ENCODE data around the gene CABP2.
"Not testable (repeated sequence)": the region's sequence is repeated elsewhere in the genome, so short reads cannot be mapped to it uniquely, and the experiment has no call there.

The CABP2 gene

DNA sequence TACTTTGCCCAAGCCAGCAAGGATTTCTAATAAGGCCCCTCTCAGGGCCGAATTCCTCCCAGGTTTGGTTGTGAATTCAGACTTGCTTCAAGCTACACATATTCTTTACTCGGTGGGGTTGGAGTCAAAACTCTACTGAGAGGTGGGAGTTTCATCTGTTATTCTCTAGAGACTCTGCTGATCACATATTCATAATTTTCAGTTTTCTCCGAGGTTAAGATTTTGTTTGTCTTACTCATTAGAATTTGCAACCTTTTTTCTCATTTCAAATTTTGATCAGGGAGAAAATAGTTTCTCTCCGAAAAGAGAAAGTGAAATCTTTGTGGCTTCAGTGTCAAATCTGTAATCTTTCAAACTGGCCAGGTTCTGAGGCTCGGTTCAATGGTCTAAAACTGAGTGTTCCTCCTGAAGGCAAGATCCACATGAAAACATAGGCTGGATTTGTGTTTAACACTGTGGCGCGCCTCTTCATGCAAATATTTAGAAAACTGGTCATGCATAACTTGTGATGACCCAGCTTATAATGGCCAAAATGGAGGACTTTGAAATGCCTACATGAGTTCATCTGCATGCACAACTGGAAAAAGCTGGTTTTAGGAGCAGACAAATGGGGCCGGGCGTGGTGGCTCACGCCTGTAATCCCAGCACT, 38.8 kb upstream of the CABP2 start:
- no peak overlapping the region for H2AFZ ChIP-seq (ENCODE audit: low read length)

DNA sequence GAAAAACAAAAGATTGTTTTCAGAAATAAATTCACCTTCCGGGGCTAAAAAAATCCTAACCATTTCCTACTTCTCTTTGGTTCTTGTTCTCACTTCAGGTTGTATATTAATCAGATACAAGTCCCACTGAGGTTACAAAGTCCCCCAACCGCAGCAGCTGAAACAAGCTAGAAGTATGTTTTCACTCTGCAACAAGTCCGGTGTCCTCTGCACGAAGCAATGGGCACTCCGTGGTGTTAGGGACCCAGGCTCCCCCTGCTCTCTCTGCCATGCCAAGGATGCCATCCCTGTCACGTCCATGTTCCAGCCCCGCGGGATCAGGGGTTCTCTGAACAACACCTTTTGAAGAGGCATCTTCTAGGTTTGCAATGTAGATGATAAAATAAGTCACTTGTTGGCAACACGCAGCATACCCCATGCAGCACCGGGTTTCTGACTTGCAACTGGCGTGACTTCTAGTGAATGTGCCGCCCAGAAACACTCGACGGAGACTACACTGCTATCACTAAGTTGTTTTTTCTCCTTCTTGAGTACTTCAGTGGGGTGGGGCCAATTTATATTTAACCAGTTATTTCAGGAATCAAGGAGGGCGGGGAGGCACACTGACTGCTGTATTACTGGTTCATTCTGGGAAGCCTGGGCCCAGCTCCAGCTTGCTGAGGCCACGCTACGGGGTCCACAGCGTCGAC, 35.0 kb upstream of the CABP2 start:
- no peak overlapping the region for H3K4me2 ChIP-seq (ENCODE audit: low read length)
- TF ChIP-seq, protein P1, sequence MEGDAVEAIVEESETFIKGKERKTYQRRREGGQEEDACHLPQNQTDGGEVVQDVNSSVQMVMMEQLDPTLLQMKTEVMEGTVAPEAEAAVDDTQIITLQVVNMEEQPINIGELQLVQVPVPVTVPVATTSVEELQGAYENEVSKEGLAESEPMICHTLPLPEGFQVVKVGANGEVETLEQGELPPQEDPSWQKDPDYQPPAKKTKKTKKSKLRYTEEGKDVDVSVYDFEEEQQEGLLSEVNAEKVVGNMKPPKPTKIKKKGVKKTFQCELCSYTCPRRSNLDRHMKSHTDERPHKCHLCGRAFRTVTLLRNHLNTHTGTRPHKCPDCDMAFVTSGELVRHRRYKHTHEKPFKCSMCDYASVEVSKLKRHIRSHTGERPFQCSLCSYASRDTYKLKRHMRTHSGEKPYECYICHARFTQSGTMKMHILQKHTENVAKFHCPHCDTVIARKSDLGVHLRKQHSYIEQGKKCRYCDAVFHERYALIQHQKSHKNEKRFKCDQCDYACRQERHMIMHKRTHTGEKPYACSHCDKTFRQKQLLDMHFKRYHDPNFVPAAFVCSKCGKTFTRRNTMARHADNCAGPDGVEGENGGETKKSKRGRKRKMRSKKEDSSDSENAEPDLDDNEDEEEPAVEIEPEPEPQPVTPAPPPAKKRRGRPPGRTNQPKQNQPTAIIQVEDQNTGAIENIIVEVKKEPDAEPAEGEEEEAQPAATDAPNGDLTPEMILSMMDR (IDR thresholded peaks at IDR 0.05; ENCODE audit: low read length) = no peak
- TF ChIP-seq EZH2 (IDR thresholded peaks at IDR 0.05; ENCODE audit: borderline replicate concordance, low read length) = no peak
- no peak overlapping the region for H3K9ac ChIP-seq (ENCODE audit: low read length)

More for the DNA sequence above, 38.8 kb upstream of the CABP2 start:
- no peaks in the 10 kb centered on the region for H3K36me3 ChIP-seq (ENCODE audit: insufficient read depth, low read length)
- no peaks in the 10 kb centered on the region for H3K9me2 ChIP-seq (ENCODE audit: low read depth, low read length)
- H3K4me3 ChIP-seq (ENCODE audit: low read depth, low read length, poor library complexity, severe bottlenecking) = no peak overlapping the region
- H3K9ac ChIP-seq (ENCODE audit: low read length) = no peak overlapping the region
- no peaks in the 10 kb centered on the region; the same call in none of the 2 replicates for H3K27me3 ChIP-seq (ENCODE audit: insufficient read depth, low read length)
- no peaks in the 10 kb centered on the region for H3K9me3 ChIP-seq (ENCODE audit: low read length)
- no peak for TF ChIP-seq EZH2 (IDR thresholded peaks at IDR 0.05; ENCODE audit: borderline replicate concordance, low read length)
- TF ChIP-seq, protein P1 (IDR thresholded peaks at IDR 0.05; ENCODE audit: low read length) = no peak
- H3K79me2 ChIP-seq (ENCODE audit: insufficient read depth, low read length) = no peaks in the 10 kb centered on the region
- H3F3A ChIP-seq (ENCODE audit: insufficient read depth, low read length) = no peaks in the 10 kb centered on the region
- H3K27ac ChIP-seq (ENCODE audit: low read depth, low read length, poor library complexity, severe bottlenecking) = no peak overlapping the region
- H3K4me1 ChIP-seq (ENCODE audit: insufficient read depth, low read length, severe bottlenecking) = peaks cover 9% of the 10 kb centered on the region
- H4K20me1 ChIP-seq (ENCODE audit: insufficient read depth, low read length) = no peaks in the 10 kb centered on the region
- H3K4me2 ChIP-seq (ENCODE audit: low read length) = peak overlapping the region; percentile 26; the same call in 1 of the 2 replicates

GRCh38 chr11:67556244-67556643, 33.0 kb upstream of the CABP2 start:
- TF ChIP-seq, protein P1 (IDR thresholded peaks at IDR 0.05; ENCODE audit: low read length) = no peak
- TF ChIP-seq EZH2 (IDR thresholded peaks at IDR 0.05; ENCODE audit: borderline replicate concordance, low read length) = no peak
- H3K4me1 ChIP-seq (ENCODE audit: insufficient read depth, low read length, severe bottlenecking) = no peaks in the 10 kb centered on the region
- no peaks in the 10 kb centered on the region; the same call in none of the 2 replicates for H3K27me3 ChIP-seq (ENCODE audit: insufficient read depth, low read length)
- peaks cover 7% of the 10 kb centered on the region; the same call in 1 of the 2 replicates for H3K9me3 ChIP-seq (ENCODE audit: low read length)
- no peak overlapping the region for H3K9ac ChIP-seq (ENCODE audit: low read length)
- no peak overlapping the region for H3K4me3 ChIP-seq (ENCODE audit: low read depth, low read length, poor library complexity, severe bottlenecking)
- H4K20me1 ChIP-seq (ENCODE audit: insufficient read depth, low read length) = no peaks in the 10 kb centered on the region
- H3K4me2 ChIP-seq (ENCODE audit: low read length) = no peak overlapping the region
- H3K79me2 ChIP-seq (ENCODE audit: insufficient read depth, low read length) = no peaks in the 10 kb centered on the region
- H3K27ac ChIP-seq (ENCODE audit: low read depth, low read length, poor library complexity, severe bottlenecking) = no peak overlapping the region
- no peak overlapping the region for H2AFZ ChIP-seq (ENCODE audit: low read length)
- no peaks in the 10 kb centered on the region for H3K36me3 ChIP-seq (ENCODE audit: insufficient read depth, low read length)
- no peaks in the 10 kb centered on the region for H3K9me2 ChIP-seq (ENCODE audit: low read depth, low read length)
- H3F3A ChIP-seq (ENCODE audit: insufficient read depth, low read length) = no peaks in the 10 kb centered on the region

More for the DNA sequence above, 35.0 kb upstream of the CABP2 start:
- Histone ChIP-seq H4K20me1 (ENCODE audit: insufficient read depth, low read length) (no peaks in the 10 kb centered on the region), H3K36me3 (ENCODE audit: insufficient read depth, low read length) (no peaks in the 10 kb centered on the region), H3K4me1 (ENCODE audit: insufficient read depth, low read length, severe bottlenecking) (peaks cover 9% of the 10 kb centered on the region), H3K9me2 (ENCODE audit: low read depth, low read length) (no peaks in the 10 kb centered on the region), H2AFZ (ENCODE audit: low read length) (no peak overlapping the region), H3K27ac (ENCODE audit: low read depth, low read length, poor library complexity, severe bottlenecking) (no peak overlapping the region), H3K9me3 (ENCODE audit: low read length) (no peaks in the 10 kb centered on the region), H3K4me3 (ENCODE audit: low read depth, low read length, poor library complexity, severe bottlenecking) (no peak overlapping the region), H3F3A (ENCODE audit: insufficient read depth, low read length) (no peaks in the 10 kb centered on the region), H3K79me2 (ENCODE audit: insufficient read depth, low read length) (no peaks in the 10 kb centered on the region), H3K27me3 (ENCODE audit: insufficient read depth, low read length) (no peaks in the 10 kb centered on the region; the same call in none of the 2 replicates)

GRCh38 chr11:67551697-67552096, 28.5 kb upstream of the CABP2 start:
- H3K9me3 ChIP-seq (ENCODE audit: low read length) = peaks cover 12% of the 10 kb centered on the region
- H3F3A ChIP-seq (ENCODE audit: insufficient read depth, low read length); H3K9ac ChIP-seq (ENCODE audit: low read length); H3K4me2 ChIP-seq (ENCODE audit: low read length); H3K27ac ChIP-seq (ENCODE audit: low read depth, low read length, poor library complexity, severe bottlenecking); H3K9me2 ChIP-seq (ENCODE audit: low read depth, low read length); H3K36me3 ChIP-seq (ENCODE audit: insufficient read depth, low read length); H3K27me3 ChIP-seq (ENCODE audit: insufficient read depth, low read length); H2AFZ ChIP-seq (ENCODE audit: low read length); H3K4me1 ChIP-seq (ENCODE audit: insufficient read depth, low read length, severe bottlenecking); H3K4me3 ChIP-seq (ENCODE audit: low read depth, low read length, poor library complexity, severe bottlenecking); H3K79me2 ChIP-seq (ENCODE audit: insufficient read depth, low read length); H4K20me1 ChIP-seq (ENCODE audit: insufficient read depth, low read length): not testable (repeated sequence)
